ENCODE measurements around the gene SHISA5.
"Not testable (repeated sequence)": the region's sequence is repeated elsewhere in the genome, so short reads cannot be mapped to it uniquely, and the experiment has no call there.

SHISA5 gene

GRCh38 chr3:48464713-48465221 lies 39.2 kb downstream of the SHISA5 start:
- H3K27ac Mint-ChIP-seq, result no peak overlapping the region
- H3K4me3 Mint-ChIP-seq, result no peak overlapping the region
- H3K9me3 Mint-ChIP-seq, result no peaks in the 10 kb centered on the region
- H3K36me3 Mint-ChIP-seq (ENCODE audit: low read depth), result peaks cover 43% of the 10 kb centered on the region
- H3K27me3 Mint-ChIP-seq, result no peaks in the 10 kb centered on the region
- H3K4me1 Mint-ChIP-seq (ENCODE audit: low read depth), result peaks cover 42% of the 10 kb centered on the region

GRCh38 chr3:48463703-48464102 lies 40.3 kb downstream of the SHISA5 start:
- Mint-ChIP-seq H3K4me1 (ENCODE audit: low read depth) (peaks cover 31% of the 10 kb centered on the region), H3K9me3 (no peaks in the 10 kb centered on the region), H3K4me3 (no peak overlapping the region), H3K36me3 (ENCODE audit: low read depth) (peaks cover 44% of the 10 kb centered on the region), H3K27me3 (no peaks in the 10 kb centered on the region), H3K27ac (peak overlapping the region; percentile 3)

GRCh38 chr3:48461767-48462166 lies 42.2 kb downstream of the SHISA5 start:
- not testable (repeated sequence) for H3K27me3 Mint-ChIP-seq, H3K9me3 Mint-ChIP-seq, H3K27ac Mint-ChIP-seq, H3K4me3 Mint-ChIP-seq
- Mint-ChIP-seq H3K36me3 (ENCODE audit: low read depth) (peaks cover 32% of the 10 kb centered on the region), H3K4me1 (ENCODE audit: low read depth) (peaks cover 13% of the 10 kb centered on the region)

- peaks cover 34% of the 10 kb centered on the region for H3K36me3 Mint-ChIP-seq (ENCODE audit: low read depth)
- H3K27ac Mint-ChIP-seq, result no peak overlapping the region
- H3K27me3 Mint-ChIP-seq, result no peaks in the 10 kb centered on the region
- peaks cover 5% of the 10 kb centered on the region for H3K4me1 Mint-ChIP-seq (ENCODE audit: low read depth)
- no peaks in the 10 kb centered on the region for H3K9me3 Mint-ChIP-seq
- no peak overlapping the region for H3K4me3 Mint-ChIP-seq
These were observed 43.5 kb downstream of the SHISA5 start for GRCh38 chr3:48460517-48460902.

- Mint-ChIP-seq H3K27me3 (no peaks in the 10 kb centered on the region), H3K4me1 (ENCODE audit: low read depth) (no peaks in the 10 kb centered on the region), H3K27ac (no peak overlapping the region), H3K36me3 (ENCODE audit: low read depth) (peaks cover 39% of the 10 kb centered on the region), H3K4me3 (no peak overlapping the region), H3K9me3 (no peaks in the 10 kb centered on the region)
These were observed 44.0 kb downstream of the SHISA5 start for GRCh38 chr3:48459773-48460516.

GRCh38 chr3:48459331-48459730 lies 44.6 kb downstream of the SHISA5 start:
- no peaks in the 10 kb centered on the region for H3K27me3 Mint-ChIP-seq
- H3K36me3 Mint-ChIP-seq (ENCODE audit: low read depth), result peaks cover 45% of the 10 kb centered on the region
- H3K4me1 Mint-ChIP-seq (ENCODE audit: low read depth), result no peaks in the 10 kb centered on the region
- no peaks in the 10 kb centered on the region for H3K9me3 Mint-ChIP-seq
- no peak overlapping the region for H3K27ac Mint-ChIP-seq
- no peak overlapping the region for H3K4me3 Mint-ChIP-seq

GRCh38 chr3:48456456-48456855 lies 47.5 kb downstream of the SHISA5 start:
- H3K27ac Mint-ChIP-seq, result no peak overlapping the region
- H3K36me3 Mint-ChIP-seq (ENCODE audit: low read depth), result peaks cover 73% of the 10 kb centered on the region
- H3K4me1 Mint-ChIP-seq (ENCODE audit: low read depth), result no peaks in the 10 kb centered on the region
- H3K9me3 Mint-ChIP-seq, result no peaks in the 10 kb centered on the region
- no peak overlapping the region for H3K4me3 Mint-ChIP-seq
- H3K27me3 Mint-ChIP-seq, result no peaks in the 10 kb centered on the region

- Mint-ChIP-seq H3K27ac (peak overlapping the region; percentile 10), H3K4me1 (ENCODE audit: low read depth) (peaks cover 22% of the 10 kb centered on the region), H3K27me3 (no peaks in the 10 kb centered on the region), H3K4me3 (no peak overlapping the region), H3K9me3 (no peaks in the 10 kb centered on the region), H3K36me3 (ENCODE audit: low read depth) (peaks cover 65% of the 10 kb centered on the region)
These were observed 52.7 kb downstream of the SHISA5 start for GRCh38 chr3:48451270-48451669.

- Mint-ChIP-seq H3K4me1 (ENCODE audit: low read depth) (peaks cover 50% of the 10 kb centered on the region), H3K27me3 (no peaks in the 10 kb centered on the region), H3K27ac (peak within 1 kb of the TSS; percentile 95), H3K9me3 (no peaks in the 10 kb centered on the region), H3K4me3 (peak within 1 kb of the TSS; percentile 100), H3K36me3 (ENCODE audit: low read depth) (peaks cover 59% of the 10 kb centered on the region)
These were observed 57.4 kb downstream of the SHISA5 start, which contains the start of gene ATRIP for GRCh38 chr3:48446425-48447193. Gene ATRIP (plus strand): TSS chr3:48446737. CDS start chr3:48446846, 109 bp downstream.

GRCh38 chr3:48446043-48446424 lies 57.9 kb downstream of the SHISA5 start:
- H3K36me3 Mint-ChIP-seq (ENCODE audit: low read depth), result peaks cover 57% of the 10 kb centered on the region
- peak overlapping the region; percentile 100 for H3K4me3 Mint-ChIP-seq
- no peaks in the 10 kb centered on the region for H3K9me3 Mint-ChIP-seq
- no peaks in the 10 kb centered on the region for H3K27me3 Mint-ChIP-seq
- peak overlapping the region; percentile 95 for H3K27ac Mint-ChIP-seq
- H3K4me1 Mint-ChIP-seq (ENCODE audit: low read depth), result peaks cover 56% of the 10 kb centered on the region

GRCh38 chr3:48445277-48445882 lies 58.6 kb downstream of the SHISA5 start:
- H3K27ac Mint-ChIP-seq, result peak overlapping the region; percentile 95

GRCh38 chr3:48441940-48442339 lies 62.0 kb downstream of the SHISA5 start:
- no peaks in the 10 kb centered on the region for H3K27me3 Mint-ChIP-seq
- H3K36me3 Mint-ChIP-seq (ENCODE audit: low read depth), result peaks cover 50% of the 10 kb centered on the region
- no peaks in the 10 kb centered on the region for H3K9me3 Mint-ChIP-seq
- peak overlapping the region; percentile 88 for H3K27ac Mint-ChIP-seq
- peak overlapping the region; percentile 100 for H3K4me3 Mint-ChIP-seq
- H3K4me1 Mint-ChIP-seq (ENCODE audit: low read depth), result peaks cover 61% of the 10 kb centered on the region

More at GRCh38 chr3:48445277-48445882, 58.6 kb downstream of the SHISA5 start:
- no peaks in the 10 kb centered on the region for H3K9me3 Mint-ChIP-seq
- H3K36me3 Mint-ChIP-seq (ENCODE audit: low read depth), result peaks cover 61% of the 10 kb centered on the region
- peaks cover 60% of the 10 kb centered on the region for H3K4me1 Mint-ChIP-seq (ENCODE audit: low read depth)
- H3K27me3 Mint-ChIP-seq, result no peaks in the 10 kb centered on the region
- H3K4me3 Mint-ChIP-seq, result peak overlapping the region; percentile 100

GRCh38 chr3:48440590-48440958 lies 63.4 kb downstream of the SHISA5 start:
- Mint-ChIP-seq H3K27ac (peak overlapping the region; percentile 99), H3K4me3 (peak overlapping the region; percentile 100), H3K36me3 (ENCODE audit: low read depth) (peaks cover 42% of the 10 kb centered on the region), H3K4me1 (ENCODE audit: low read depth) (peaks cover 52% of the 10 kb centered on the region), H3K9me3 (no peaks in the 10 kb centered on the region), H3K27me3 (no peaks in the 10 kb centered on the region)

- no peaks in the 10 kb centered on the region for H3K9me3 Mint-ChIP-seq
- no peaks in the 10 kb centered on the region for H3K27me3 Mint-ChIP-seq
- peaks cover 42% of the 10 kb centered on the region for H3K36me3 Mint-ChIP-seq (ENCODE audit: low read depth)
- peak within 1 kb of the TSS; percentile 100 for H3K4me3 Mint-ChIP-seq
- peaks cover 49% of the 10 kb centered on the region for H3K4me1 Mint-ChIP-seq (ENCODE audit: low read depth)
- H3K27ac Mint-ChIP-seq, result peak within 1 kb of the TSS; percentile 99
These were observed 64.0 kb downstream of the SHISA5 start, which contains the start of the genes CCDC51 and TMA7 for GRCh38 chr3:48439820-48440589. Gene CCDC51 (minus strand): TSS chr3:48440119. CDS start chr3:48435128, 4,991 bp downstream. Gene TMA7 (plus strand): TSS chr3:48440257. CDS start chr3:48440297, 40 bp downstream.

Data from stimulated activated naive CD8-positive, alpha-beta T cell treated with anti-CD3 and anti-CD28 coated beads, Interleukin-15, Interleukin-2, amounts not matched to agents 100 ng/mL and 50 ng/mL, for 24 hours (primary cell).